ENCODE data around the gene ARID1B. TPM values are rescaled to one million over a fixed set of nuclear protein-coding genes. Genes with fewer than 3 reads are reported as not detected.

ARID1B gene
- total and polyA plus RNA-seq, 2 donors (not counting 1 experiment from before 2014, with no cell fraction given), result 47.2 to 280 TPM

- ATAC-seq (ENCODE audit: low read depth) (no peak), DNase-seq (no peak)
- peaks cover 0 to 4% of the 10 kb centered on the region in 2 experiments for H3K36me3 ChIP-seq (replicated peaks in 1 of 2; ENCODE audit: control extremely low read depth in 1 of 2, control insufficient read depth in 1 of 2, extremely low read depth in 1 of 2, insufficient read depth in 2 of 2, low read length in 1 of 2)
- H3K4me1 Mint-ChIP-seq, result peaks cover 62% of the 10 kb centered on the region
- H3K27me3 Mint-ChIP-seq, result no peaks in the 10 kb centered on the region
- no peaks in the 10 kb centered on the region for H3K9me3 ChIP-seq (ENCODE audit: control extremely low read depth in 1 of 3, control insufficient read depth in 2 of 3, insufficient read depth in 1 of 3, low read length in 2 of 3)
- H3K4me3 Mint-ChIP-seq, result no peak overlapping the region
- ChIA-PET POLR2A (no interaction called here), CTCF (interaction anchor here (0.6 kb wide), 1 partner anchor 26 kb away, joined by 3 read pairs; no protein-coding TSS in a partner anchor)
- H3K27ac ChIP-seq (ENCODE audit: low read length in 2 of 2), result no peak overlapping the region
- H3K4me2 ChIP-seq (replicated peaks; ENCODE audit: low read depth, low read length, poor library complexity, severe bottlenecking), result no peak overlapping the region
- no peaks in the 10 kb centered on the region for H3K27me3 ChIP-seq (replicated peaks in 1 of 4; ENCODE audit: control extremely low read depth in 1 of 4, control insufficient read depth in 3 of 4, insufficient read depth in 4 of 4, low read length in 3 of 4)
- no peak overlapping the region for H3K4me3 ChIP-seq (ENCODE audit: control extremely low read depth in 1 of 5, extremely low read depth in 1 of 5, insufficient read depth in 1 of 5, low read depth in 2 of 5, low read length in 4 of 5)
- no peak overlapping the region for H2AFZ ChIP-seq (ENCODE audit: insufficient read depth, low read depth, low read length, poor library complexity, severe bottlenecking)
- H3K9ac ChIP-seq (ENCODE audit: low read length), result no peak overlapping the region
- H3K9me3 Mint-ChIP-seq (ENCODE audit: insufficient read depth), result no peaks in the 10 kb centered on the region
- peaks cover 36 to 49% of the 10 kb centered on the region in 2 donors for H3K4me1 ChIP-seq (ENCODE audit: control insufficient read depth in 2 of 2, insufficient read depth in 2 of 2, low read length in 2 of 2)
- H3K79me2 ChIP-seq (ENCODE audit: control insufficient read depth, insufficient read depth, low read length), result peaks cover 100% of the 10 kb centered on the region
- peaks cover 85% of the 10 kb centered on the region for H4K20me1 ChIP-seq (ENCODE audit: control insufficient read depth, insufficient read depth, low read length, poor library complexity, severe bottlenecking)
- TF ChIP-seq CTCF (IDR thresholded peaks at IDR 0.05) (no peak), EZH2 (IDR thresholded peaks at IDR 0.05; ENCODE audit: borderline replicate concordance, insufficient read depth, low read depth, low read length, poor library complexity, severe bottlenecking) (no peak)
- 94% methylated on average over 11 of the region's 13 CpGs for WGBS (ENCODE audit: insufficient coverage)
- peak overlapping the region; percentile 60 for H3K27ac Mint-ChIP-seq
- intact Hi-C loops (cut with micrococcal nuclease), result no loop called here
These were observed 215.0 kb downstream of the ARID1B start for GRCh38 chr6:156992020-156992804.

GRCh38 chr6:156993713-156994112, 216.5 kb downstream of the ARID1B start:
- Mint-ChIP-seq H3K4me3 (peak overlapping the region; percentile 64), H3K27ac (no peak overlapping the region), H3K9me3 (ENCODE audit: insufficient read depth) (no peaks in the 10 kb centered on the region), H3K27me3 (no peaks in the 10 kb centered on the region), H3K4me1 (peaks cover 52% of the 10 kb centered on the region)
- WGBS (ENCODE audit: insufficient coverage), result no CpG with 5 or more reads among the region's 2 CpGs
- peaks cover 21 to 34% of the 10 kb centered on the region in 2 donors for H3K4me1 ChIP-seq (ENCODE audit: control insufficient read depth in 2 of 2, insufficient read depth in 2 of 2, low read length in 2 of 2)
- ATAC-seq (ENCODE audit: low read depth) (no peak), DNase-seq (no peak)
- TF ChIP-seq EZH2 (IDR thresholded peaks at IDR 0.05; ENCODE audit: borderline replicate concordance, insufficient read depth, low read depth, low read length, poor library complexity, severe bottlenecking) (no peak), CTCF (IDR thresholded peaks at IDR 0.05) (no peak)
- H3K27ac ChIP-seq (ENCODE audit: low read length in 2 of 2), result no peak overlapping the region
- H3K36me3 ChIP-seq (replicated peaks in 1 of 2; ENCODE audit: control extremely low read depth in 1 of 2, control insufficient read depth in 1 of 2, extremely low read depth in 1 of 2, insufficient read depth in 2 of 2, low read length in 1 of 2), result peaks cover 0 to 4% of the 10 kb centered on the region in 2 experiments
- no peaks in the 10 kb centered on the region for H3K9me3 ChIP-seq (ENCODE audit: control extremely low read depth in 1 of 3, control insufficient read depth in 2 of 3, insufficient read depth in 1 of 3, low read length in 2 of 3)
- no peak overlapping the region for H3K4me3 ChIP-seq (ENCODE audit: control extremely low read depth in 1 of 5, extremely low read depth in 1 of 5, insufficient read depth in 1 of 5, low read depth in 2 of 5, low read length in 4 of 5)
- CTCF ChIA-PET, result no interaction called here
- intact Hi-C loops (cut with micrococcal nuclease), result no loop called here
- POLR2A ChIA-PET, result interaction anchor here (0.5 kb wide), 1 partner anchor 13 kb away, joined by 3 read pairs; no protein-coding TSS in a partner anchor
- H2AFZ ChIP-seq (ENCODE audit: insufficient read depth, low read depth, low read length, poor library complexity, severe bottlenecking), result no peak overlapping the region
- H3K9ac ChIP-seq (ENCODE audit: low read length), result no peak overlapping the region
- H3K79me2 ChIP-seq (ENCODE audit: control insufficient read depth, insufficient read depth, low read length), result peaks cover 100% of the 10 kb centered on the region
- peak overlapping the region; percentile 47 for H3K4me2 ChIP-seq (replicated peaks; ENCODE audit: low read depth, low read length, poor library complexity, severe bottlenecking)
- H3K27me3 ChIP-seq (replicated peaks in 1 of 4; ENCODE audit: control extremely low read depth in 1 of 4, control insufficient read depth in 3 of 4, insufficient read depth in 4 of 4, low read length in 3 of 4), result no peaks in the 10 kb centered on the region
- H4K20me1 ChIP-seq (ENCODE audit: control insufficient read depth, insufficient read depth, low read length, poor library complexity, severe bottlenecking), result peaks cover 77% of the 10 kb centered on the region
